Fibroblast of lung (primary cell): Measurements from ENCODE around the gene SLC35F3. TPM values are rescaled to one million over a fixed set of nuclear protein-coding genes. Genes with fewer than 3 reads are reported as not detected.

Experiments
- DNase-seq, 2 donors: peaks; one replicate each; pipeline versions ENCODE4 v3.0.0 to v3.0.0-alpha.2; 2010; ENCODE audit warnings: low read depth in 2 of 2
- H2AFZ ChIP-seq: 2 replicates; pipeline ENCODE4 v1.5.1; 2012; ENCODE audit warnings: low read length, control low read depth, inconsistent platforms
- H3K27ac ChIP-seq: 2 replicates; pipeline ENCODE4 v1.5.1; 2011; ENCODE audit warnings: low read length, control low read depth; ENCODE audit not compliant: insufficient read depth
- H3K27me3 ChIP-seq: 2 replicates; pipeline ENCODE4 v1.5.1; 2011; ENCODE audit warnings: mild to moderate bottlenecking, low read length; ENCODE audit not compliant: control insufficient read depth, insufficient read depth
- H3K36me3 ChIP-seq: 2 replicates; pipeline ENCODE4 v1.5.1; 2011; ENCODE audit warnings: low read length; ENCODE audit not compliant: control insufficient read depth, insufficient read depth
- H3K4me1 ChIP-seq: 2 replicates; pipeline ENCODE4 v1.5.1; 2011; ENCODE audit warnings: low read length; ENCODE audit not compliant: control insufficient read depth, insufficient read depth; ENCODE audit errors: extremely low read depth
- H3K4me2 ChIP-seq: 2 replicates; pipeline ENCODE4 v1.5.1; 2011; ENCODE audit warnings: low read length, control low read depth; ENCODE audit not compliant: insufficient read depth; ENCODE audit errors: extremely low read depth
- H3K4me3 ChIP-seq, 4 experiments: fragments of 200-600 bp in 1 of 4; sonication (generic) in 1 of 4; replicated peaks in 1 of 4; 2 replicates each; pipeline ENCODE4 v1.5.1; 2011 to 2016; ENCODE audit warnings: low read length in 4 of 4, low read depth in 3 of 4, mild to moderate bottlenecking in 3 of 4, control low read depth in 2 of 4, inconsistent platforms in 1 of 4, mixed read lengths in 1 of 4; ENCODE audit not compliant: insufficient read depth in 1 of 4; ENCODE audit errors: control extremely low read depth in 1 of 4
- H3K79me2 ChIP-seq: 2 replicates; pipeline ENCODE4 v1.5.1; 2012; ENCODE audit warnings: mild to moderate bottlenecking, low read length, inconsistent platforms; ENCODE audit not compliant: control insufficient read depth, insufficient read depth
- H3K9ac ChIP-seq: 2 replicates; pipeline ENCODE4 v1.5.1; 2011; ENCODE audit warnings: mild to moderate bottlenecking, low read length, control low read depth; ENCODE audit not compliant: insufficient read depth
- H3K9me3 ChIP-seq: 2 replicates; pipeline ENCODE4 v1.5.1; 2012; ENCODE audit warnings: low read depth, low read length; ENCODE audit not compliant: control insufficient read depth, insufficient read depth
- H4K20me1 ChIP-seq: 2 replicates; pipeline ENCODE4 v1.5.1; 2011; ENCODE audit warnings: low read length; ENCODE audit not compliant: control insufficient read depth, insufficient read depth; ENCODE audit errors: extremely low read depth
- CTCF ChIP-seq, 2 donors: IDR thresholded peaks in 1 of 2; conservative IDR thresholded peaks in 1 of 2; 1 replicate in 1 of 2; 2 replicates in 1 of 2; pipeline ENCODE4 v1.5.1; 2011 to 2012; ENCODE audit warnings: low read length in 2 of 2, control low read depth in 1 of 2, inconsistent platforms in 1 of 2, low read depth in 1 of 2, mild to moderate bottlenecking in 1 of 2
- EZH2 ChIP-seq: IDR thresholded peaks from 2 replicates; pipeline ENCODE4 v1.5.1; 2012; ENCODE audit warnings: low read length, control low read depth, mild to moderate bottlenecking; ENCODE audit errors: missing control alignments
- polyA plus RNA-seq, 2 donors: library from polyadenylated mRNA; depleted of rRNA in 1 of 2; stranded (reverse) in 1 of 2; unstranded in 1 of 2; fragments of >200 nt; gene quantifications; 2 replicates each; pipeline ENCODE4 v1.2.1, GENCODE V29; 2011 to 2012; ENCODE audit warnings: missing spikeins in 1 of 2
- total RNA-seq: library from RNA; depleted of rRNA; stranded (reverse); fragments of >200 nt; gene quantifications from 2 replicates; pipeline ENCODE4 v1.2.1, GENCODE V29; 2014

Gene SLC35F3
- total and polyA plus RNA-seq, 2 donors (not counting 1 experiment from before 2014, with no cell fraction given), result not detected

- Histone ChIP-seq H3K9me3 (no peaks in the 10 kb centered on the region), H3K4me2 (no peak overlapping the region), H3K4me1 (no peaks in the 10 kb centered on the region), H3K4me3 (no peak overlapping the region), H3K27me3 (no peaks in the 10 kb centered on the region), H3K36me3 (no peaks in the 10 kb centered on the region), H3K79me2 (no peaks in the 10 kb centered on the region), H3K9ac (no peak overlapping the region), H3K27ac (no peak overlapping the region), H2AFZ (no peak overlapping the region), H4K20me1 (no peaks in the 10 kb centered on the region)
- TF ChIP-seq EZH2 (no peak), CTCF (conservative IDR thresholded peaks at IDR 0.05 in 1 of 2, IDR thresholded peaks at IDR 0.05 in 1 of 2; ENCODE audit: low read depth in 1 of 2, low read length in 2 of 2) (no peak)
- DNase-seq, result no peak
These were observed 222.7 kb downstream of the SLC35F3 start for GRCh38 chr1:234127026-234127671.

- Histone ChIP-seq H3K4me3 (no peak overlapping the region), H2AFZ (no peak overlapping the region), H3K27ac (no peak overlapping the region), H3K27me3 (no peaks in the 10 kb centered on the region), H3K79me2 (no peaks in the 10 kb centered on the region), H3K4me1 (no peaks in the 10 kb centered on the region), H3K9ac (no peak overlapping the region), H3K4me2 (no peak overlapping the region), H4K20me1 (no peaks in the 10 kb centered on the region), H3K9me3 (no peaks in the 10 kb centered on the region), H3K36me3 (no peaks in the 10 kb centered on the region)
- no peak for TF ChIP-seq EZH2
- TF ChIP-seq CTCF (conservative IDR thresholded peaks at IDR 0.05 in 1 of 2, IDR thresholded peaks at IDR 0.05 in 1 of 2; ENCODE audit: low read depth in 1 of 2, low read length in 2 of 2), result no peak
- no peak for DNase-seq
These were observed 228.3 kb downstream of the SLC35F3 start for GRCh38 chr1:234132795-234133194.

- Histone ChIP-seq H3K79me2 (no peaks in the 10 kb centered on the region), H3K27me3 (no peaks in the 10 kb centered on the region), H3K27ac (no peak overlapping the region), H3K4me2 (no peak overlapping the region), H3K9me3 (no peaks in the 10 kb centered on the region), H3K4me3 (no peak overlapping the region), H3K9ac (no peak overlapping the region), H4K20me1 (no peaks in the 10 kb centered on the region), H3K36me3 (no peaks in the 10 kb centered on the region), H3K4me1 (no peaks in the 10 kb centered on the region), H2AFZ (no peak overlapping the region)
- TF ChIP-seq CTCF (conservative IDR thresholded peaks at IDR 0.05 in 1 of 2, IDR thresholded peaks at IDR 0.05 in 1 of 2; ENCODE audit: low read depth in 1 of 2, low read length in 2 of 2) (no peak), EZH2 (no peak)
- no peak for DNase-seq
These were observed 230.4 kb downstream of the SLC35F3 start for GRCh38 chr1:234134878-234135277.
